ENCODE results near the gene NTM.

The NTM gene

DNA sequence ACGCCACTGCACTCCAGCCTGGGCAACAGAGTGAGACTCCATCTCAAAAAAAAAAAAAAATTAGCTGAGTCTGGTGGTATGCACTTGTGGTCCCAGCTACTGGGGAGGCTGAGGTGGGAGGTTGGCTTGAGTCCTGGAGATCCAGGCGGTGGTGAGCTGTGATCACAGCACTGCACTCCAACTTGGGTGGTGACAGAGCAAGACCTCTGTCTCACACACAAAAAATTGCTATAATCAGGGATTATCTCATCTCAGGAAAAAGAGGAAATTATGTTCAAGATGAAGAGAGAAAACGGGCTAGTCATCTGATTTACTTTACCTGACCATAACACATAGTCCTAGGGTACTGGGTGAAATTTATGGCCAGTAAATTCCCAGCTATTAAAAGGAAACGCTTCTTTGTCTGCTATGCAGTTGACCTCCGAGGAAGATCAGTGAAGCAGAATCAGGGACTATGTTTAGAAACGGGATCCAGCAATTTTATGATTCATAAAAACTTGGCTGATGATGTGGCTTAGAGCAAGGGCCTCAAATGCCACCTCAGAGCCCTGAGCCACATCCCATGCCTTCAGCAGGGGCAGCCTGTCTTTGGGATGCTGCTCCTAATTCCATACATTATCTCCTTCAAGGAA, 386.2 kb downstream of the NTM start:
- no peak for DNase-seq

DNA sequence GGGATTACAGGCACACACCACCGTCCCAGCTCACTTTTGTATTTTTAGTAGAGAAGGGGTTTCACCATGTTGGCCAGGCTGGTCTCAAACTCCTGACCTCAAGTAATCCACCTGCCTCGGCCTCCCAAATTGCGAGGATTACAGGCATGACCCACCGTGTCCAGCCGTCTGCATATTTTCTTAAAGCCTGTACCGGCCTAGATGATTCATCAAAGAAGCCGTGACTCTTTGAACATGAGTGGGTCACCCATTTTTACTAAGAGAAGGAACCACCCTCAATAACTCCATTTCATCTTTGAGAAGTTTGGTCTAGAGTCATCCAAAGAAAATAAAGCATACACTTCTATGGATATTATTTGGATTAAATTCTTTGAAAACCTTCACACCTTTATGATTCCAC, 388.3 kb downstream of the NTM start:
- DNase-seq, result no peak

DNA sequence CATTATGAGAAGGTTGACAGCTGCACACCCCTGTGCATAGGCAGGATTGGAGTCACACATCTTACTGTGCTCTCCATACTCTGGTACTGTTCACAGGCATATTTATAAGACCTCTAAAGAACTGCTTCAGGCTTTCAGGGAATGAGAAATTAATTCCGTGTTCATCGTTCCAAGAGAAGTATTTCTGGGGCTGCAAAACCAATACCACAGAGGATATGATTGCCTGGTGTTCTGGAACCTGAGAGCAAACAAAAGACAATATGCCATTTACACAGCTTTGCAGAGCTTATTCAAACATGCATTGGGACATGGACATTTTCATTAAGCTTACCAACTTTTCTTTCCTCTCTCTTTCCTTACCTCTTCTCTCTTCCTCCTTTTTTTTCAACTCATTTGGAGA, 388.7 kb downstream of the NTM start:
- no peak for DNase-seq

GRCh38 chr11:131760091-131761061, 390.0 kb downstream of the NTM start:
- DNase-seq, result no peak

- no peak for DNase-seq
Measured at GRCh38 chr11:131762346-131763110, 392.1 kb downstream of the NTM start.

DNA sequence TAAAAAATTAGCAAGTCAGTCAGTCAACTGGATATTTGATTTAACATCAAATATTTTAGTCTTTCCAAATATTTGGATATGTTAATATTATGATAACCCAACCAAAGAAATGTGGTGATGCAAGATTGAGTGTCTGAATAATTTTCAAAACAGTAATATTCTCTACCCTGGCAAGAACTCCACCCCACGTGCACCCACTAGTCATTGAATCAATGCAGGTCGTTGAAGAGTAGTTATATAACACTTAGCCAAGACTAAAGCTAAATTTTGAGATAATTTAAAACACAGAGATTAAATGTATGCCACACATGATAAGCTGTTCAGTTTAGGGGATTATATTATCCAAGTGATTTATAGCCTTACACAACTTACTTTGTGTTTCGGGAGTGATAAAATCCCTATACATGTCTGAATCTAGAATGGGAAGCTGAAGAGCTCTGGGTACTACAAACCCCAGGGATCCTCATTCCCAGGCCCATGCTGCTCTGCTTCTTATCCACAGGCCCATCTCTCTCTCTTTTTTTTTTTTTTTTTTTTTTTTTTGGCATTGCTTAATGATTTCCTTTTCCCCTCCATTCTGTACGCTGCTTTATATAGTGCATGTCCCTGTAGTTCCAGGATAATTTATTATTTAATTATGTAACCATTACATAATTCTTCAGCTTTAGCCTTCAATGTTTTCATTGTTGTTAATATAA, 392.9 kb downstream of the NTM start:
- DNase-seq, result no peak

GRCh38 chr11:131764126-131764525, 393.7 kb downstream of the NTM start:
- DNase-seq, result no peak

DNA sequence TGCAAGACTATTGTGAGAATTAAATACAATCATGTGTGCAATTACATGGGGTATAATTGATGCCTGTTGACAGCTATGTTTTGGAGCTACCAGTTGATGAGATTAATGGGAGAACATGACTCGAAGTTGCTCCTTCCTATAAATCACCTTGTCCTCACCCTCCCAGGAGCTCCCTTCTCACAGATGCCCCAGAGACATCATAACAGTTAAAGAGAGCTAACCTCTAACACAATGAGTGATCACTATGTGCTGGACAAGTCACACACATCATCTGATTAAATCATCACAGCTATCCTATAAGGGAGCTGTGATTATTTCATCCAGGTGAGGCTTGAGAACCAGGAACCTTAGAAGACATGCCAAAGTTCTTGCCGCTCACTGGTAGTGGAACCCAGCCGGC, 394.2 kb downstream of the NTM start:
- DNase-seq, result no peak

GRCh38 chr11:131766637-131767036, 396.2 kb downstream of the NTM start:
- no peak for DNase-seq

DNA sequence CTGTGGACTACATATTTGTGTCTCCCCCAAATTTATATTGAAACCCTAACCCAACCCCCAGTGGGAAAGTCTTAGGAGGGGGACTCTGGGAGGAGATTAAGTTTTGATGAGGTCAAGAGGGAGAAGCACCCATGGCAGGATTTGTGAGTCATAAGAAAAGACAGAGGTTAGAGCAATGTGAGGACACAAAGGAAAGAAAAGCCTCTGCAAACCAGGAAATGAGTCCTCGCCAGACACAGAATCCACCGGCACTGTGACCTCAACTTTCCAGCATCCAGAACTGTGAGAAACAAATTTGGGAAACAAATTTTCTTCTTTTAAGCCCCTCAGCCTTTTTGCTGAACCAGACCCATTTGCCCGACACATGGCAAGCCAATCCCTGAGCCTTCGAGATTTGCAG, 397.0 kb downstream of the NTM start:
- DNase-seq, result no peak

DNA sequence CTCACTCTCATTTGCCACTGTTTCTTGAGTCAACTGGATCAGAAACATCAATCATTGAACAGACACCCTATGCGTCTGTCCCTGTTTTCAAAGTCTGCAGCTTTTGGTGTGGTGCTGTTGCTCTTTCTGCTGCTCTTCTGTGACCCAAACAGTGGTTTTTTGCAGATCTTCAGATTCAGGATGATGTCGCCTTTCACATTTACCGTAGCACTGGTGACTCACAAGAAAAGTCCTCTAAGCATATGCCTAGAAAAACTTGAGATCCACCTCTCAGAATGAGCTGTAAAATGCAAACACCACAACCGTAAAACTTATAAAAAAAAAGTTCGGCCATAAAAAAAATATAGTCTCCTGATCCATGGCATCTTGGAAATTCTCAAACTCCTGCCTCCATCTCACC, 400.4 kb downstream of the NTM start:
- no peak for DNase-seq

GRCh38 chr11:131771471-131771870, 401.1 kb downstream of the NTM start:
- no peak for DNase-seq

DNA sequence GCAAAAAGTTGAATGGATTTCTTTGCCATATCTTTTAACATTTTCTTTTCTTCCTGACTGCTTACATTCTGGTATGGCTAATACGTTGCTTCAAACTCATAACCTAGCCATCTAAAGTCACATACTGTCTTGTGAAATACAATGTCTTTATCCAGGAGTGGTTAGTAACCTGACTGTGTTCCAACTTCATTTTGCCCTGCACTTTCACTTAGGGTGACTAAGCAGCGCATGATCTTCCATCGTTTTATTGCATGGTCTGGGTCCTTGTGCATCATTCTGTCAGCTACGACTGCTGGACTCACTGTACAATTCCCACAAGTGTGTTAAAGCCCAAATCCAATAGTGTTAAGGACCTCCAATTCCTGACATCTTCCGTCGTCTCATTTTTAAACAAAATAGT, 403.2 kb downstream of the NTM start:
- DNase-seq, result no peak

- no peak for DNase-seq
Measured at GRCh38 chr11:131776211-131776610, 405.8 kb downstream of the NTM start.

- DNase-seq, result no peak
Measured at GRCh38 chr11:131785801-131786200, 415.4 kb downstream of the NTM start.

DNA sequence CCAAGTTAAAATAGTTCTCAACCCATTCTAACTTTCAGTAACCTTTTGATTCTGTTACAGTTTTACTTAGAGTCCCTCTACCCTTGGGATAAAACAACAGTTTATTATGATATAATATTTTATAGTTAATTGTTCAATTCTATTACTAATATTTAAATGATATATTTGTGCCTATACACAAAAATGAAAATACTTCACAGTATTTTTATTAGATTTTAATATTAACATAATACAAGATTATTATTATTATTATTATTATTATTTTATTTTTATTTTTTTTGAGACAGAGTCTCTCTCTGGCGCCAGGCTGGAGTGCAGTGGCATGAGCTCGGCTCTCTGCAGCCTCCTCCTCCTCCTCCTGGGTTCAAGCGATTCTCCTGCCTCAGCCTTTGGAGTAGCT, 416.7 kb downstream of the NTM start:
- DNase-seq, result no peak

DNA sequence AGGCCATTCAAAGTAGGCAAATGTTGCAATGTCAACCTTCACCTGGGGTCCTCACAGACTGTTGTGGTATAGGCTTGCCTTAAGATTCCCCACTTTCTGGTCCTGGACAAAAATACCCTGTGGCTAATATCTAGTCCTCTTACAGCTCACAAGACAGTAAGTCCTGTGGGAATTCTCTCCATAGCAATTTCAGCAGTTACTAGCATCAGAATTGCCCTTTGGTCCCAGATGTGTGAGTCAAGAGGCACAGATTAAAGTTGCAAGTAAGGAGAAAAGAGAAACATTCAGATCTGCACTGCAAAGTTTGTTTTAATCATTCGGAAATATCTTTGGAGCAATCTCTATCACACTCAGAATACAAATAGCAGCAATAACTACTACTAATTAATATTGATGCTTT, 420.2 kb downstream of the NTM start:
- no peak for DNase-seq

GRCh38 chr11:131792243-131792642, 421.8 kb downstream of the NTM start:
- DNase-seq, result no peak

- DNase-seq, result no peak
Measured at GRCh38 chr11:131796089-131796488, 425.7 kb downstream of the NTM start.

GRCh38 chr11:131796541-131796940, 426.1 kb downstream of the NTM start:
- no peak for DNase-seq

- DNase-seq, result no peak
Measured at GRCh38 chr11:131800452-131800851, 430.0 kb downstream of the NTM start.

GRCh38 chr11:131802440-131803115, 432.2 kb downstream of the NTM start:
- DNase-seq, result no peak
